Measurements from ENCODE around the gene WDR37. TPM values are rescaled to one million over a fixed set of nuclear protein-coding genes. Genes with fewer than 3 reads are reported as not detected.

WDR37 gene
- total RNA-seq, 2 donors from 2014 or later = 18.6 to 18.7 TPM

- Histone ChIP-seq H3K9me3 (no peaks in the 10 kb centered on the region), H3K27me3 (no peaks in the 10 kb centered on the region), H3K9ac (ENCODE audit: low read depth in 2 of 2, low read length in 2 of 2) (no peak overlapping the region), H3K4me1 (peaks cover 9% of the 10 kb centered on the region), H3K27ac (peak overlapping the region; percentile 99), H3K4me3 (peak overlapping the region; percentile 88), H3K36me3 (no peaks in the 10 kb centered on the region)
- peak; percentile 70 for DNase-seq
- no peak for TF ChIP-seq CTCF (IDR thresholded peaks at IDR 0.05)
- intact Hi-C loops (cut with DNase I) = loop anchor here (10.0 kb wide), 1 partner anchor 116 kb away; the partner anchor contains the start of gene LARP4B
These were observed 5.6 kb upstream of the WDR37 start for GRCh38 chr10:1050554-1050953.

- no peak for DNase-seq
- intact Hi-C loops (cut with DNase I) = loop anchor here (10.0 kb wide), 1 partner anchor 120 kb away; the partner anchor contains the start of gene LARP4B
- no peaks in the 10 kb centered on the region for H3K9me3 ChIP-seq
- H3K27ac ChIP-seq = no peak overlapping the region
- H3K36me3 ChIP-seq = no peaks in the 10 kb centered on the region
- H3K27me3 ChIP-seq = no peaks in the 10 kb centered on the region
- H3K9ac ChIP-seq (ENCODE audit: low read depth in 2 of 2, low read length in 2 of 2) = peak overlapping the region in 1 of 2 donors; percentile 10
- TF ChIP-seq CTCF (IDR thresholded peaks at IDR 0.05) = no peak
- H3K4me1 ChIP-seq = peaks cover 17% of the 10 kb centered on the region
- H3K4me3 ChIP-seq = no peak overlapping the region
These were observed 1.5 kb upstream of the WDR37 start for GRCh38 chr10:1054684-1055083.

GRCh38 chr10:1057106-1057657 lies 997 bp downstream of the WDR37 start:
- no peaks in the 10 kb centered on the region for H3K36me3 ChIP-seq
- intact Hi-C loops (cut with DNase I) = loop anchor here (10.0 kb wide), 1 partner anchor 122 kb away; the partner anchor contains the start of gene LARP4B
- no peak for DNase-seq

GRCh38 chr10:1058017-1058416 lies 1.8 kb downstream of the WDR37 start:
- no peak for TF ChIP-seq CTCF (IDR thresholded peaks at IDR 0.05)
- DNase-seq = no peak
- H3K27ac ChIP-seq = no peak overlapping the region

More at GRCh38 chr10:1057106-1057657, 997 bp downstream of the WDR37 start:
- Histone ChIP-seq H3K9me3 (no peaks in the 10 kb centered on the region), H3K9ac (ENCODE audit: low read depth in 2 of 2, low read length in 2 of 2) (peak overlapping the region; percentile 76 to 99), H3K4me1 (peaks cover 14% of the 10 kb centered on the region), H3K4me3 (peak overlapping the region; percentile 95), H3K27ac (peak overlapping the region; percentile 99), H3K27me3 (no peaks in the 10 kb centered on the region)
- TF ChIP-seq CTCF (IDR thresholded peaks at IDR 0.05) = no peak

GRCh38 chr10:1059902-1060301 lies 3.7 kb downstream of the WDR37 start:
- Histone ChIP-seq H3K27ac (no peak overlapping the region), H3K4me1 (peaks cover 12% of the 10 kb centered on the region), H3K9me3 (no peaks in the 10 kb centered on the region), H3K27me3 (no peaks in the 10 kb centered on the region), H3K36me3 (no peaks in the 10 kb centered on the region), H3K9ac (ENCODE audit: low read depth in 2 of 2, low read length in 2 of 2) (no peak overlapping the region), H3K4me3 (no peak overlapping the region)
- no peak for DNase-seq
- no peak for TF ChIP-seq CTCF (IDR thresholded peaks at IDR 0.05)
- intact Hi-C loops (cut with DNase I) = loop anchor here (10.0 kb wide), 1 partner anchor 125 kb away; the partner anchor contains the start of gene LARP4B

More at GRCh38 chr10:1058017-1058416, 1.8 kb downstream of the WDR37 start:
- Histone ChIP-seq H3K27me3 (no peaks in the 10 kb centered on the region), H3K36me3 (no peaks in the 10 kb centered on the region), H3K9me3 (no peaks in the 10 kb centered on the region), H3K4me1 (peaks cover 14% of the 10 kb centered on the region), H3K4me3 (no peak overlapping the region), H3K9ac (ENCODE audit: low read depth in 2 of 2, low read length in 2 of 2) (peak overlapping the region in 1 of 2 donors; percentile 76)
- intact Hi-C loops (cut with DNase I) = loop anchor here (10.0 kb wide), 1 partner anchor 123 kb away; the partner anchor contains the start of gene LARP4B
